ENCODE results near the gene TRIM39. TPM values are rescaled to one million over a fixed set of nuclear protein-coding genes. Genes with fewer than 3 reads are reported as not detected.
A peak's percentile ranks its signal among the peaks of the same experiment; 100 is the strongest.

Gene TRIM39
- polyA plus RNA-seq, 1 donor from 2014 or later, result 14.1 TPM

DNA sequence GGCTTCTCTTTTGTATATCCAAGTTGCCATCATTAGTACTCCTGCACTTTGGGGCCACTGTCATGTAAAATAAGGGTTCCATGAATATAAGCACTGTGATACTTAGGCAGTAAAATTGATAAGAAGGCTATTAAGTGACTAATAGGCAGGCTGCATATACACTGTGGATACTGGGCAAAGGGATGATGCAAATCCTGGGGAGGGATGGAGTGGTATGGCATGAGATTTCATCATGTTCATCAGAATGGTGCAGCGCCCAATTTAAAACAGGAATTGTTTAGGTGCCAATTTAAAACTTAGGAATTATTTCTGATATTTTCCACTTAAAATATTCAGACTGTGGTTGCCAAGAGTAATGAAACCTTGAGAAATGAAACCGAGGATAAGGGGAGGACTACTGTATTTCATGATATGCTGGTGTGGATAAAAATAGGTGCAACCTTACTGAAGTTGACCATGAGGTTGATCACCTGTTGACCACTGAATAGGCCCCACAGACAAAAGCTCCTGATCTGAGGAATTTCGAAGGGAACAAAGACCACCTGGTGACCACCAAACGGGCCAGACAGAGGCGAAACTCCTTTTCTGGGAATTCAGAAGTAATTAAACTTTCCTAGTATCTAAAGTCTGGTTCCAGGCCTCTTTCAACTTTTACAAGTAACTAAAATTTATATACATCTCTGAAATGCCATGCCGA lies 4.9 kb upstream of the TRIM39 start:
- no peaks in the 10 kb centered on the region for H3K27me3 Mint-ChIP-seq
- peaks cover 1% of the 10 kb centered on the region for H3K36me3 Mint-ChIP-seq
- peak overlapping the region; percentile 13 to 59 (median 40) for H3K27ac Mint-ChIP-seq
- H3K9me3 Mint-ChIP-seq, result no peaks in the 10 kb centered on the region
- peaks cover 37 to 65% (median 53%) of the 10 kb centered on the region in 3 donors for H3K4me1 Mint-ChIP-seq
- peak overlapping the region in 2 of 4 donors; percentile 47 to 58 for H3K4me3 Mint-ChIP-seq

DNA sequence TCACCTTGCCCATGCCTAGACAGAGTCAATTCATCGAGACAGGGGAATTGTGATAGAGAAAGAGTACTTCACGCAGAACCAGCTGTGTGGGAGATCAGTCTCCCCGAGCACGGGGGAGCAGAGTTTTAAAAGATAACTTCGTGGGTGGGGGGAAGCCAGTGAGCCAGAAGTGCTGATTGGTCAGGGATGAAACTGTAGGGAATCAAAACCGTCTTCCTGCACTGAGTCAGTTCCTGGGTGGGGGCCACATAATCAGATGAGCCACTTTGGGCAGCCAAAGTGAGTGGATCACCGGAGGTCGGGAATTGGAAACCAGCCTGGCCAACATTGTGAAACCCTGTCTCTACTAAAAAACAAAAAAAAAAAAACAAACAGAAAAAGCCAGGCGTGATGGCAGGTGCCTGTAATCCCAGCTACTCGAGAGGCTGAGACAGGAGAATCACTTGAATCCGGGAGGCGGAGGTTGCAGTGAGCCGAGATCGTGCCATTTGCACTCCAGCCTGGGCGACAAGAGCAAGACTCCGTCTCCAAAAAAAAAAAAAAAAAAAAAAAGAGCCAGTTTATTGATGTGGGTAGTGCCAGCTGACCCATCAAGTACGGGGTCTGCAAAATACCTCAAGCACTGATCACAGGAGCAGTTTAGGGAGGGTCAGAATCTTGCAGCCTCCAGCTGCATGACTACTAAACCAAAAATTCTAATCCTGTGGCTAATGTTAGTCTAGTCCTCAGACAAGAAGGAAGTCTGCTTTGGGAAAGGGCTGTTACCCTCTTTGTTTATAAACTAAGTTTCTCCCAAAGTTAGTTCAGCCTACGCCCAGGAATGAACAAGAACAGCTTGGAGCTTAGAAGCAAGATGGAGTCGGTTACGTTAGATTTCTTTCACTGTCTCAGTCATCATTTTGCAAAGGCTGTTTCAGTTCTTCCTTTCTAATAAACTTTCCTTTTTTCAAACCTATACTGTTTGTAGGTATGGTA lies 3.9 kb upstream of the TRIM39 start:
- H3K27ac Mint-ChIP-seq, result peak overlapping the region in 1 of 3 donors; percentile 94

GRCh38 chr6:30323806-30324205 lies 2.9 kb upstream of the TRIM39 start:
- peaks cover 42 to 55% (median 51%) of the 10 kb centered on the region in 3 donors for H3K4me1 Mint-ChIP-seq
- peaks cover under 1% of the 10 kb centered on the region for H3K36me3 Mint-ChIP-seq
- H3K9me3 Mint-ChIP-seq, result no peaks in the 10 kb centered on the region
- H3K27me3 Mint-ChIP-seq, result no peaks in the 10 kb centered on the region
- peak overlapping the region in 2 of 3 donors; percentile 39 to 94 for H3K27ac Mint-ChIP-seq
- peak overlapping the region; percentile 2 to 87 (median 34) for H3K4me3 Mint-ChIP-seq

More for the DNA sequence above, 3.9 kb upstream of the TRIM39 start:
- peaks cover 41 to 58% (median 54%) of the 10 kb centered on the region in 3 donors for H3K4me1 Mint-ChIP-seq
- H3K4me3 Mint-ChIP-seq, result peak overlapping the region in 2 of 4 donors; percentile 77 to 87
- no peaks in the 10 kb centered on the region for H3K27me3 Mint-ChIP-seq
- H3K9me3 Mint-ChIP-seq, result no peaks in the 10 kb centered on the region
- peaks cover 1% of the 10 kb centered on the region for H3K36me3 Mint-ChIP-seq

DNA sequence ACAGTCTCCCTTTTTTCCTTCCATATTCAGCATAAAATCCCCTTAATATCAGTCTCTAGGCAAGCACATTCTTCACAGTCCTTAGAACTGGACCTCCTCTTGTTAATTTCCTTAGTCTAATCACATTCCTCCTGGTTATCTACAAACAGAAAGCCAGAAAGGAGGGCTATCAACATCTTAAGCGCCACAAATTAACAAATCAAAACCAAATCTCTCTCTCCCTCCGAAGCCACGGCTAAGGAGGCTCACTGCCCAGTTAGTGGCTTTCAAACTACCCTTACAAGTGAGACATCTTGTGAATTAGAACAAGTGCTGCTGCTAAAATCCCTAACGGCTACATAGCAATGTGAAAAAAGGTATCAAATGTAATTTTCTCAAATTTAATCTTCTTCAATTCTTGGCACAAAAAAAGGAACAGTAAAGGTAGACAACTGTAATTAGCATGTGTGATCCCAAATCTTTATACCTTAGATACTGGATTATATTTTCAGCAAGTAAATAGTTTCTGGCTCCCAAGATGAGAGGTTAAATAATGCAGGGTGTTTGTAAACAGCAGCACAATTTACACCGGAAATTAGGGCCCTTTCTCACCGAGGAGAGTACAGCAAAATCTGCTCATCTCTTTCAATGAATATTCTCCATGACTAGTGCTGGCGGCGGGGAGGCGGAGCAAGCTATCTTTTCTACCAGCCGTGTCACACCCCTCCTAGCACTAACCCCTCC lies 1.4 kb upstream of the TRIM39 start:
- H3K4me1 Mint-ChIP-seq, result peaks cover 44 to 50% (median 45%) of the 10 kb centered on the region in 3 donors
- H3K4me3 Mint-ChIP-seq, result peak overlapping the region; percentile 87 to 99 (median 95)
- H3K27me3 Mint-ChIP-seq, result no peaks in the 10 kb centered on the region
- H3K27ac Mint-ChIP-seq, result peak overlapping the region; percentile 94 to 99 (median 97)
- H3K9me3 Mint-ChIP-seq, result no peaks in the 10 kb centered on the region
- peaks cover 3% of the 10 kb centered on the region for H3K36me3 Mint-ChIP-seq

DNA sequence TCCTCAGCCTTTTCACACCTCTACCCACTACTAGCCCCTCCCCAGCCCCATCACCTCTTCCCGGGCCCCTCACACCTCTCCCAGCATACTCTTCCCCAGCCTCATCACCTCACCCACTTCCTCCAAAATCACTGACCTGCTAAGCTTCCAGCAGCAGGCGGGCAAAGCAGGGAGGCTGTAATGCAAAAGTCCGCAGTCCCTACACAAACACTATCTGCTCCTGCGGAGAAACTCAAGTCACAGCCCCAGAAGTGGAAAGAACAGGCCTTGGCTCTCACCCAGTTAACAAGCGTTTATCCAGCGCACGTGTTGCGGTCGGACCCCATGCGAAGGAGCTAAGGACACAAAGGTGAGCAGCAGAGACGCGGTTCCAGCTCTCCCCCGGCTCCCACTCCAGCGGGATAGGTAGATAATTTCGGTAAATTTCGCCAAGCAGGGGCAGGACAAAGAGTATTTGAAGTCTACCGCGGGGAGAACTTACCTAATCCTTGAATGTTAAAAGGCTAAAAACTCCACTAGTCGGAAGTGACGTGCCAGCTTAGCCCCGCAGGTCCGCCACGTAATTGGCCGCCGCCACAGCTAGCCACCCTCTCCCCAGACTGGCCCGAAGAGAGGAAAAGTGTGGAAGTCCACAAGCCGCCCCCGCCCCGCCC lies 728 bp upstream of the TRIM39 start:
- H3K4me1 Mint-ChIP-seq, result peaks cover 39 to 44% (median 39%) of the 10 kb centered on the region in 3 donors
- no peaks in the 10 kb centered on the region for H3K9me3 Mint-ChIP-seq
- H3K4me3 Mint-ChIP-seq, result peak overlapping the region; percentile 87 to 99 (median 95)
- peaks cover 5% of the 10 kb centered on the region for H3K36me3 Mint-ChIP-seq
- H3K27me3 Mint-ChIP-seq, result no peaks in the 10 kb centered on the region
- H3K27ac Mint-ChIP-seq, result peak overlapping the region; percentile 94 to 99 (median 97)

GRCh38 chr6:30327232-30327746 lies 562 bp downstream of the TRIM39 start:
- H3K4me1 Mint-ChIP-seq, result peaks cover 26 to 34% (median 32%) of the 10 kb centered on the region in 3 donors
- H3K36me3 Mint-ChIP-seq, result peaks cover 5% of the 10 kb centered on the region
- H3K4me3 Mint-ChIP-seq, result peak overlapping the region; percentile 87 to 95 (median 92)
- H3K27ac Mint-ChIP-seq, result peak overlapping the region; percentile 94 to 97 (median 96)
- H3K27me3 Mint-ChIP-seq, result no peaks in the 10 kb centered on the region
- no peaks in the 10 kb centered on the region for H3K9me3 Mint-ChIP-seq

DNA sequence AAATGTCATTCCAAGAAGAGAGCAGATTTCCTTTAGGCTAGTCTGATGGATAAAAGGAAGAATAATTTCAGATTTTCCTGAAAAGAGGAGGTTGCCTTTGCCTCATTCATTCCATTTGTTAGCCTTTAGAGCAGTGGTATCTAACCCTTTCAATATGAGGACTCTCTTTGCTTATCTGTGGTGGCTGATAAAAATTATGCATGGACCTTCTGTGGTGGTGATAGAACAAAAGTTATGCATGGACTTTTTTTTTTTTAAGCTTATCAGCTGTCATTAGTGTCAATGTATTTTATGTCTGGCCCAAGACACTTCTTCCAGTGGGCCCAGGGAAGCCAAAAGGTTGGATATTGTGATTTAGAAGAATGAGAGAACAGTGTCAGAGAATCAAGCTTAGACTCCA lies 1.7 kb downstream of the TRIM39 start:
- peaks cover 20 to 30% (median 27%) of the 10 kb centered on the region in 3 donors for H3K4me1 Mint-ChIP-seq
- no peaks in the 10 kb centered on the region for H3K27me3 Mint-ChIP-seq
- H3K27ac Mint-ChIP-seq, result peak overlapping the region in 2 of 3 donors; percentile 94 to 97
- no peaks in the 10 kb centered on the region for H3K9me3 Mint-ChIP-seq
- H3K4me3 Mint-ChIP-seq, result peak overlapping the region in 3 of 4 donors; percentile 13 to 87 (median 63)
- H3K36me3 Mint-ChIP-seq, result peaks cover 8% of the 10 kb centered on the region

- H3K27ac Mint-ChIP-seq, result peak overlapping the region in 2 of 3 donors; percentile 79 to 94
- peak overlapping the region in 2 of 4 donors; percentile 72 to 87 for H3K4me3 Mint-ChIP-seq
- H3K9me3 Mint-ChIP-seq, result no peaks in the 10 kb centered on the region
- peaks cover 10% of the 10 kb centered on the region for H3K36me3 Mint-ChIP-seq
- H3K4me1 Mint-ChIP-seq, result peaks cover 17 to 25% (median 24%) of the 10 kb centered on the region in 3 donors
- H3K27me3 Mint-ChIP-seq, result no peaks in the 10 kb centered on the region
These were observed 2.6 kb downstream of the TRIM39 start for GRCh38 chr6:30329331-30329730.

GRCh38 chr6:30331981-30332380 lies 5.3 kb downstream of the TRIM39 start:
- Mint-ChIP-seq H3K27ac (peak overlapping the region in 1 of 3 donors; percentile 14), H3K4me1 (peaks cover 0 to 13% (median 12%) of the 10 kb centered on the region in 3 donors), H3K4me3 (no peak overlapping the region), H3K9me3 (no peaks in the 10 kb centered on the region), H3K27me3 (no peaks in the 10 kb centered on the region), H3K36me3 (peaks cover 10% of the 10 kb centered on the region)

DNA sequence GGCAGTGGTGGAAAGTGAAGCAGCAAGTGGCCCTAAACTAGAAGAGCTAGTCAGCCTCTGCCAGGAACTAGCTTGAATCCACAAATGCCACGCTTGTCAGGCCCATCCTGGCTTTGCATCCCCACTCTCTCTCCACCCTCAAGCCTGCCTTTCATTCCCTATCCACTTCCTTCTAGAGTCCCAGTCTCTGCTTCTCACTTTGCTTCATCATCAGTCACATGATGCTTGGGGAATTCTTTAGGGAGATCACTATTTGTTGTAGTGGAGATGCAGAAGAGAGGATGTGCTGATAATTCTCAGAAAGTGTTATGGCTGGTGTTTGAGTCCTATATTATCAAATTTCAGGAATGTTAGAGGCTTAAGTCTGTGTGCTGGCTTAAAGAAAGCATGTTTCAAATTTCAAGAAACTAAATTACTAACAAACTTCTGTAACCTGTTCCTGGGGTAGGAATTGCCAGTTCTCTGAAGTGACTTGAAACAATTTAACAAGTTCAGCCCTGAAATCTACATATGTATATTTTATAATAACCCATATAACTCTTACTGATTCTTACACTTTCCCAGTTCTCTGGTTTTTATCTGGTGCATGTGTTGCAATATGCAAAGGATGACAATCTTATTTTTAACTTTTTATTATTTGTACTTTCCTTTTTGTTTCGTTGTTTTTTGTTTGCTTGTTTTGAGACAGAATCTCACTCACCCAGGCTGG lies 7.5 kb downstream of the TRIM39 start:
- Mint-ChIP-seq H3K27ac (no peak overlapping the region), H3K4me1 (no peaks in the 10 kb centered on the region), H3K36me3 (peaks cover 12% of the 10 kb centered on the region), H3K4me3 (no peak overlapping the region), H3K9me3 (no peaks in the 10 kb centered on the region), H3K27me3 (no peaks in the 10 kb centered on the region)

- Mint-ChIP-seq H3K36me3 (peaks cover 5% of the 10 kb centered on the region), H3K27me3 (no peaks in the 10 kb centered on the region), H3K9me3 (no peaks in the 10 kb centered on the region), H3K4me3 (no peak overlapping the region), H3K27ac (no peak overlapping the region), H3K4me1 (peaks cover under 1 to 3% (median 1%) of the 10 kb centered on the region in 3 donors)
These were observed 13.9 kb downstream of the TRIM39 start for GRCh38 chr6:30340589-30341054.

DNA sequence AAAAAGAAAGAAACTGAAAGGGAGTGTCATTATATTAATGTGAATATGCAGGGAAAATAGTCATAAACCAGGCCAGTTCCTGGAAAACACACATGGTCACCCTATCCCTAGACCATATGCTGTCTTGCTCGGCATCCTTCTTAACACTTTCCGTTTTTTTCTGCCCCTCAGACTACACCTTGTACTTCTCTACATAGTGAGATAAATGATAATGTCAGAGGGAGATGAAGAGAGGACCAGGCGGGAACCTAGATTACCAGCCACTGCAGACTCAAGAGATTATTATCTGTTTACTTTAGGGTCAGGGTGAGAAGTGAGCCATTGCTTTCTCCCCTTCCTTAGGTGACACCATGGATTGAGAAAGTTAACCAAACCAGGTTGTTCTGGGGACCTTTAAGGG lies 14.5 kb downstream of the TRIM39 start:
- H3K27me3 Mint-ChIP-seq, result no peaks in the 10 kb centered on the region
- peaks cover 5% of the 10 kb centered on the region for H3K36me3 Mint-ChIP-seq
- peak overlapping the region in 1 of 4 donors; percentile 50 for H3K4me3 Mint-ChIP-seq
- H3K9me3 Mint-ChIP-seq, result no peaks in the 10 kb centered on the region
- peaks cover 3 to 6% (median 5%) of the 10 kb centered on the region in 3 donors for H3K4me1 Mint-ChIP-seq
- H3K27ac Mint-ChIP-seq, result peak overlapping the region in 1 of 3 donors; percentile 37

DNA sequence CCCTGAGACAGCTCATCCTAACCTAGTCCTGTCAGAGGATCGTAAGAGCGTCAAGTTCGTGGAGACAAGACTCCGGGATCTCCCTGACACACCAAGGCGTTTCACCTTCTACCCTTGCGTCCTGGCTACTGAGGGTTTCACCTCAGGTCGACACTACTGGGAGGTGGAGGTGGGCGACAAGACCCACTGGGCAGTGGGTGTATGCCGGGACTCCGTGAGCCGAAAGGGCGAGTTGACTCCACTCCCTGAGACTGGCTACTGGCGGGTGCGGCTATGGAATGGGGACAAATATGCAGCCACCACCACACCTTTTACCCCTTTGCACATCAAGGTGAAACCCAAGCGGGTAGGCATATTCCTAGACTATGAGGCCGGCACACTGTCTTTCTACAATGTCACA lies 15.0 kb downstream of the TRIM39 start:
- H3K9me3 Mint-ChIP-seq, result no peaks in the 10 kb centered on the region
- peak overlapping the region in 2 of 4 donors; percentile 38 to 50 for H3K4me3 Mint-ChIP-seq
- H3K27me3 Mint-ChIP-seq, result no peaks in the 10 kb centered on the region
- H3K36me3 Mint-ChIP-seq, result peaks cover 5% of the 10 kb centered on the region
- peaks cover 5 to 6% (median 5%) of the 10 kb centered on the region in 3 donors for H3K4me1 Mint-ChIP-seq
- H3K27ac Mint-ChIP-seq, result peak overlapping the region in 1 of 3 donors; percentile 37

All from IgD-negative memory B cell (primary cell).